Adipose tissue (tissue), 3 donors: ENCODE data around the gene ZNF180. TPM values are rescaled to one million over a fixed set of nuclear protein-coding genes. Genes with fewer than 3 reads are reported as not detected.
"Not testable (repeated sequence)": the region's sequence is repeated elsewhere in the genome, so short reads cannot be mapped to it uniquely, and the experiment has no call there.

Experiments used
- H3K27ac ChIP-seq: one replicate; pipeline ENCODE4 v1.5.1; 2013; ENCODE audit warnings: low read depth, low read length
- WGBS, 3 donors: extraction: QIAGEN DNeasy Blood & Tissue Kit; methylation state at CpG; one replicate each; pipeline ENCODE4 v1.1.7; 2013; 5-methylcytosine and 5-hydroxymethylcytosine counted together
- polyA plus RNA-seq, 3 donors: library from polyadenylated mRNA; stranded (reverse); fragments of 200-250 nt; gene quantifications; one replicate each; pipeline ENCODE4 v1.2.3, GENCODE V29; 2013
- donor health status: healthy with polysubstance abuse.
- donor health status: Bipolar disorder and iron deficiency.
- donor health status: healthy.

Gene ZNF180
- polyA plus RNA-seq = 1 to 10 TPM; 2.4 to 5.2 (median 2.8) TPM

DNA sequence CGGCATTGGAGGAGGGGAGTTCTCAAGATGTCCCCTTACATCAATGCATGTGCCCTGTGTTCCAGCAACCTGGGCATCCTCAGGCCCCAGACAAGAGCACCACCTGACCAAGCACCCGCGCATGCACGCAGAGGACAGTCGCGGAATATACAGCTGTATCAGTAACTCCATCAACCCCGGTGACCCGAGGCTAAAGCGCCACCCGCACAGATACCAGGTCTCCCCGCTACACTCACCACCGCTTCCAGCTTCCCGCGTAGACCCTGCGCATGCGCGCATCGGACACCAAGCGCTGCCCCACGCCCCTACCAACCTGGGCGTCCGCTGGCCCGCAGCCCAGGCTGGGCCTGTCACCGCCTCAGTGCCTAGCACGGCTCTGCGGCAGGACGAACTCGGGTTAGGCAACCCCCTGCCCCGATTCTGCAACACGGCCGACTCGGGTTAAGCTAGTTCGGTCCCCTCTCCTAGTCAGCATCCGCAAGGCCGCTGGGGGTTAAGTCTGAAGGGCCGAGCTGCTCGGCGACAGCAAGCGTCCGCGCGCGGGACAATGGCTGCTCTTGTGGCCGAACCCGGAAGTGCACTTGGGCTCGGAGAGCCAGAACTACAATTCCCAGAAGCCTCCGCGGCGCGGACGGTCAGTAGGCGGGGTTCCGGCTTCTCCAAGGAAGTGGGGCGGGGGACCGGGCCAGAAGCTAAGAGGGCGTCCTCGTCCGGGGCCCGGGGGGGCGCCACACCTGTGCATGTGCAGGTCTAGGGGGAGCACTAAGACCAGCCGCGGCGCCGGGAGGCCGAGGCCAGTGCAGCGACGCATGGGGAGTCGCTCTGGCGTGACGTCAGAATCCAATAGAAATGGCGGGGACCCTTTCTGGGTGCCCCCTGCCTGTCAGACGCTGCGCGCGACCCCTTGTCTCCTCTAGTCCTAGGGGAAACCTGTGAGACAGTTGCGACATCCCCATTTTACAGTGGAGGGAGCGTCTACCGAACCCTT, at the start of gene ZNF180:
ZNF180 (minus strand) TSS at position 561 of the 988 bp plus-strand sequence. CDS start 3,188 bp downstream, outside the sequence.
- 0 to 1% (median 1%) methylated on average over 78 of the region's 78 CpGs for WGBS, 3 donors
- no peak within 1 kb of the TSS for H3K27ac ChIP-seq

DNA sequence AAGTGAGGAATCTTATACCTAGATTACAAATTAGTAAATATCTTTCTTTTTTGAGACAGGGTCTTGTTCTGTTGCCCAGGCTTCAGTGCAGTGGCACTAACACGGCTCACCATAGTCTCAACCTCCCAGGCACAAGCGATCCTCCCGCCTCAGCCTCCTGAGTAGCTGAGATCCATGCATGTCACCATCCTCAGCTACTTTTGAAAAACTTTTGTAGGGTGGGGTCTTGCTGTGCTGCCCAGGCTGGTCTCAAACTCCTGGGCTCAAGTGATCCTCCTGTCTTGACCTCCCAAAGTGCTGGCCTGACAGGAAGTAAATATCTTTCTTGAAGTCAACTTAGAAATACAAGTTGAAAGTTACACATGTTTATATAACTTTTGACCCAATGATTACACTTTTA, 49.2 kb upstream of the ZNF180 start:
- H3K27ac ChIP-seq = no peak overlapping the region
- 89 to 98% (median 92%) methylated on average over 3 of the region's 3 CpGs for WGBS, 3 donors

DNA sequence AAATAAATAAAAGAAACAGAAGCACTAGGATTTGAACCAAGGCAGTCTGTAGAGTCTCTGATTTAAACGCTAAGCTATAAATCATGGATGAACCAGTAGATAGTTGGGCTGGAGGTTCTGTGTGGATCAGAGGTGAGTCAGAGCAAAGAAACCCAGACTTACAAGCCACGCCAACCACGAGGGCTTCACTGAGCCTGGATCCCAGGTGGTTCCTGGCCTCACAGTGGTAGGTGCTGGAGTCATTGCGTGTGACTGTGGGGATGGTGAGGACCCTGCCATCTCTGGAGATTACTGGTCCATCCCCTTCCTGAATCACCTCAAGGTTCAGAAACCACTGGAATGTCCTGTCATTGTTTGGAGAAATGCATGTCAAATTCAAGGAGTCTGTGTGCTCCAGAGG, 48.4 kb upstream of the ZNF180 start:
- no peak overlapping the region for H3K27ac ChIP-seq
- 74 to 80% (median 76%) methylated on average over 4 of the region's 4 CpGs for WGBS, 3 donors

DNA sequence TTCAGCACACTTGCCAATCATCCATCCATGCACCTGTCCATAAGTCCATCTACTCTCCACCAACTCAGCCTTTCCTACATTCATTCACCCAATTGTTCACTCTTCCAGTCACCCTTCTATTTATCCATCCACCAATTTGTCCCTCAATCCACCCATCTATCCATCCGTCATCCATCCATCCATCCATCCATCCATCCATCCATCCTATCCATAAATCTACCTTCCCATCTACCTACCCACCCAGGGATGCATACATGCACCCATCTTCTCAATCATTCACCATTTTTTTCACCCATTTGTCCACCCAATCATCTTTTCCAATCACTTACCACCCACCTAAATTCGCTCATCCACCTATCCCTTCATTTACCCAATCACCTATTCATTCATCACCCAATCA, 43.7 kb upstream of the ZNF180 start:
- H3K27ac ChIP-seq = no peak overlapping the region
- WGBS, 3 donors = 53 to 76% (median 63%) methylated on average over 2 of the region's 2 CpGs

DNA sequence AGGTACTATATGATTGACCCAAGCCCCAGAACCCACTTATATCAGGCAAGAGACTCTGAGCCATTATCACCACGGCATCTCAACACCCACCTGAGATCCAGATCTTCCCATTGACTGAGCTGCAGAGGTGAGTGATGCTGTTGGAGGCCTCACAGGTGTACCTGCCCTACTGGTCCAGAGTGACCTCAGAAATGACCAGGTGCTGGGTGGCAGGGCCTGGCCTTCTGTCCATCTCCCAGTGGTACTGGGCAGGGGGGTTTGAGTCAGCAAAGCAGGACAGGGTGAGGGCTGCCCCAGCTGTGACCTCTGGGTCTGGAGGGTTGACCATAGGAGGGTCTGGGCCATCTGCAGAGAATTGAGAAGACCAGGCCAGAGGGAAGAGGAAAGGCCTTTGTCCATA, 42.3 kb upstream of the ZNF180 start:
- no peak overlapping the region for H3K27ac ChIP-seq
- 0 to 2% (median 0%) methylated on average over 1 of the region's 1 CpG for WGBS, 3 donors

DNA sequence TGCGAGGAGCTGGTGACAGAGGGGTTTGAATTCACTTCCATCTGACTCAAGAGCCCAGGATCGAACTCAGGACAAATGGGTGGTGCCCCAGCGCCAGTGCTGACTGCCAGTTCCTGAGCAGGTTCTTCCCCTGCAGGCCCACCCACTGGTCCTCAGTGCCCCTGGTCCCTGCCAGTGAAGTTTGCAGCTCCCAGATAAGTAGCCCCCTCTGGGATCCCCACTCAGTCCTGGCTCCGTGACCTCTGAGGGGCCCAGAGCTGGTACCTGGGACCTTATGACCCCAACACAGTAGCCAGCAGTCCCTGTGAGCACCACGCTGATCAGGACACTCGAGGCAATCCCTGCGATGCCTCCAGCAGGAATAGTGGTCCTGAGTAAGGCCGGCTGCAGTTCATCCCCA, 40.4 kb upstream of the ZNF180 start:
- H3K27ac ChIP-seq = no peak overlapping the region
- 73 to 78% (median 77%) methylated on average over 8 of the region's 8 CpGs for WGBS, 3 donors

DNA sequence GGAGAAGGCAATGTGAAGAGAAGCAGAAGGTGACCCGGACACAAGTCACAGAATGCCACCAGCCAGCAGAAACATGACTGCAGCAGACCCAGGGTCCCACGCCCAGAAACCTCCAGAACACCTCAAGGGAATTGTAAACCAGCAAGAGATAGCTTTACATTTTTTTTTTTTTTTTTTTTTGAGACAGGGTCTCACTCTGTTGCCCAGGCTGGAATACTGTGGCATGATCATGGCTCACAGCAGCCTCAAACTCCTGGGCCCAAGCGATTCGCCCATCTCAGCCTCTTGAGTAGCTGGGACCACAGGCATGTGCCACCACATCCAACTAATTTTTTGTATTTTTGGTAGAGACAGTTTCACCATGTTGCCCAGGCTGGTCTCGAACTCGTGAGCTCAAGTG, 39.7 kb upstream of the ZNF180 start:
- H3K27ac ChIP-seq = no peak overlapping the region
- WGBS, 3 donors = 62 to 87% (median 76%) methylated on average over 6 of the region's 6 CpGs

DNA sequence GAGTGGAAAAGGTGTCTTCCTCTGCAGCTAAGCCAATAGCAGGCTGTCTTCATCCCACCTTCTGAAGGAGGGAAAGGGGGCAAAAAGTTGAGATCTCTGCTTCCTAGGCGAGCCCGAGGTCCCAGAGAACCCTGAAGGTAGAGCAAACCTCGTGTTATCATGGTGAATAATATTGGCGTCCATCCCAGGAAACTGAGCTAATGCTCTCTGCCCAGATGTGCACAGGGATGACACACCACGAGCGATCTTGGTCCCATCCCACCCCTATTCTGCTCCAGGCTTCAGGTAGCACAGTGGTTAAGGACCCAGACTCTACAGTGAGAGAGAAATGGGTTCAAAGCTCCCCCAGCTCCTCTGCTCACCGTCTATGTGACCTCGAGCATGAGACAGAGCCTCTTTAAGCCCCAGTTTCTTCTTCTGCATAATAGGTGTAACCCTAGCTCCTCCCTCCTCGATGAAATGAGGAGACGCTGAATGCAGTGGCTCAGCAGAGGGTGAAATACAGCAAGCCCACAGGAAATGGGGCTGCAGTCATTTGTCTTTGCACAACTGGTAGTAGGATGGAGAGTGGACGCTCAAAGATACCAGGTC, 39.0 kb upstream of the ZNF180 start:
- 53 to 73% (median 65%) methylated on average over 11 of the region's 11 CpGs for WGBS, 3 donors
- H3K27ac ChIP-seq = no peak overlapping the region

DNA sequence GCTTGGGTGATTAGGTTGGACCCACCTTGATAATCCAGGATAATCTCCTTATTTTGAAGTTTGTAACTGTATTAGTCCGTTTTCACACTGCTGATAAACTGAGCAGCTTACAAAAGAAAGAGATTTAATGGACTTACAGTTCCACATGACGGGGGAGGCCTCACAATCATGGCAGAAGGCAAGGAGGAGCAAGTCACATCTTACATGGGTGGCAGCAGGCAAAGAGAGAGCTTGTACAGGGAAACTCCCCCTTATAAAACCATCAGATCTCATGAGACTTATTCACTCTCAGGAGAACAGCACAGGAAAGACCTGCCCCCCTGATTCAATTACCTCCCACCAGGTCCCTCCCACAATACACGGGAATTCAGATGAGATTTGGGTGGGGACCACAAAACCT, 35.0 kb upstream of the ZNF180 start:
- not testable (repeated sequence) for H3K27ac ChIP-seq
- WGBS, 3 donors = 45 to 62% (median 59%) methylated on average over 3 of the region's 3 CpGs

DNA sequence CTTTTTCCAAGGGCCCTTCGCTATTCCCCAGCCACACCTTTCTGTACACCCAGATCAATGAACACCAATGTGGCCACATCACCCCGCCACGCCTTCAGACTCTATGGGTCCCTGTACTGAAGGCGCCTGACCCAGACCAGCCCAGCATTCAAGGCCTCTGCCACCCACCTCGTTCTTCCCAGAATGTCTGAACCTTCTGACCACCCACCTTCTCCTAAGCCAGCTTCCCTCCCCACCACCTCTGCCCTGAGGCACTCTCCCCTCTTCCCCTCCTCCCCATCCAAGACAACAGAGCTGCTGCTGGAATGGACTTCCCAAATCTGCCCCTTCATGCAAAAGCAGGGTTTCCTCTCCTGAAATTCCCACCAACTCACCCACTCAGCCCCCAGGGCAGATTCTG, 32.5 kb upstream of the ZNF180 start:
- no peak overlapping the region for H3K27ac ChIP-seq
- WGBS, 3 donors = 72 to 84% (median 76%) methylated on average over 5 of the region's 5 CpGs

DNA sequence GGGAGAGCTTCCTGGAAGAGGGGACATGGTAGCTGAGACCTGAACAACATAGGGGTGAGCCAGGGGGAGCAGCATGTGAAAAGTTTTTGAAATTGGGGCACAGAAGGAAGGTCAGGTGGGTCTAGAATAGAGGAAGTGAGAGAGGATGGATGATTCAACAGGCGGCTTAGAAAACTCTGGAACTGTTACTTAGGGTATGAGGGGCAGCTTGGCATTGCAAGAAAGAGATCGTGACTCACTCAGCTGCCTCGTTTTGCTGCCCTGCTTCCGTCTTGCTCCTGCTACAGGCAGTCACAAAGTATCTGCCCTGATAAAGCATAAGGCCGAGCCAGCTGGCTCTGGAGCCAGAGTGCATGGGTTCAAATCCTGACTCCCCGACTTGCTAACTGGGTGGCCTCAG, 30.5 kb upstream of the ZNF180 start:
- WGBS, 3 donors = 68 to 72% (median 68%) methylated on average over 6 of the region's 6 CpGs
- no peak overlapping the region for H3K27ac ChIP-seq

DNA sequence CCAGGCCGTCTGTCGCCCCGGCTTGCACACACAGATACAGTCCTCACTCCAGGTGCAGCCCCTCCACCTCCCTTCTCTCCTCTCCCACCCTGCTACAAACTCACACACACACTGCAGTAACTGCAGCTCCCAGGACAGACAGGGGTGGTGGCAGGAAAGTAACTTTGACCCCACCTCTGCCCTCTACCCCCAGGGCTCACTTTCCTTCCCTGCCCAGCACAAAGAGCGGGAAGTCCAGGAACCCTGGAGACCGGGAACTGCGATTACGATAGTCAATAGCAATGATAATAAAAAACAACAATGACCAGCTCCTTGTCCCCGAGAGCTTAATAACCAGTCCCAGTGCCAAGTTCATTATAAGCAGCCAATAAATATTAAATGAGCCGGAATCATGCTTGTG, 29.2 kb upstream of the ZNF180 start, which contains the start of gene CEACAM20:
CEACAM20 (minus strand) TSS at position 140 of the 400 bp plus-strand sequence. CDS start 166 bp downstream, outside the sequence.
- WGBS, 3 donors = 62 to 74% (median 64%) methylated on average over 9 of the region's 9 CpGs
- H3K27ac ChIP-seq = no peak within 1 kb of the TSS

DNA sequence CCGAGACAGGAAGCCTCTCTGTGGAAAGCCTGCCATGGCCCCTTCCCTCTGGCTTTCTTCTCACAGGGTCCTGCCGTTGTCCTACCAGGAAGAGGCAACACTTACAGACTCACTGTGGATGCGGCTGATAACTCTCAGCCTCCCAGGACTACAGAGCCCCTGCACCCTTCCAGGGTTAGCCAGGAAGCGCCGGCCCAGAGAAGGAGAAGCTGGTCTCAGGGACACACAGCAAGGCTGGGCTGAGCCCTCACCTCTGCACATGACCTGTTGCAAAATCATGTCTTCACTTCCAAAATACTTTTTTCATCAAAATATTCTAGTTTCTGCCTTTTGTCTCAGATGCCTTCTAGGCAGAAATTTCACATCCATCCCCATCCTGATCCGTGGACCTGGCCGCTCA, 27.2 kb upstream of the ZNF180 start:
- WGBS, 3 donors = 75 to 89% (median 82%) methylated on average over 7 of the region's 7 CpGs
- no peak overlapping the region for H3K27ac ChIP-seq

DNA sequence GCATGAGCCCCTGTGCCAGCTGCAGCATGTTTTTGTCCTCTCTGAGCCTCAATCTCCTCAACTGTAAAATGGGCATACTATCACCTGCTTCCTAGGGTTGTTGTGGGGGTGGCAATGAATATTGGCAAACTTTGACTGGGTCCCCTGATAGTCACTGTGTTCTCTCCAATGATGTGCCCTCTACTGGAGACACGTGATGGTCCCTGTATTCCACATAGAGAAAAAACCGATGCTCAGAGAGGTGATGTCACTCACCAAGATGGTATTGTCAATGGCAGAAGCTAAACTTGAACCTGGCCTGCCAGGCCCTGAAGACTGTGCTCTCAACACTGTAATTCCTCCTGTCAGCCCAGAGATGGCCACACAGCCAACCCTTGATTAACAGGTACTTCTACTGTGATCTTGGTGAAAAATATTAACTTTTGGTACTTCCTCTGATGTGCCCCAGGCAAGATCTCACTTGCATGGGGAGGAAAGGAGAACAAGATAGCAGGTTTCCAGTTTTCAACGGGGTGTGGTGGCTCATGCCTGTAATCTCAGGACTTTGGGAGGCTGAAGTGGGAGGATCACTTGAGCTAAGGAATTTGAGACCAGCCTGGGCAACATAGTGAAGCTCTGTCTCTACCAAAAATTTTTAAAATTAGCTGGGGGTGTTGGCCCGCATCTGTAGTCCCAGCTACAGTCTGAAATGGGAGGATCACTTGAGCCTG, 25.6 kb upstream of the ZNF180 start:
- no peak overlapping the region for H3K27ac ChIP-seq
- 28 to 59% (median 54%) methylated on average over 4 of the region's 4 CpGs for WGBS, 3 donors

DNA sequence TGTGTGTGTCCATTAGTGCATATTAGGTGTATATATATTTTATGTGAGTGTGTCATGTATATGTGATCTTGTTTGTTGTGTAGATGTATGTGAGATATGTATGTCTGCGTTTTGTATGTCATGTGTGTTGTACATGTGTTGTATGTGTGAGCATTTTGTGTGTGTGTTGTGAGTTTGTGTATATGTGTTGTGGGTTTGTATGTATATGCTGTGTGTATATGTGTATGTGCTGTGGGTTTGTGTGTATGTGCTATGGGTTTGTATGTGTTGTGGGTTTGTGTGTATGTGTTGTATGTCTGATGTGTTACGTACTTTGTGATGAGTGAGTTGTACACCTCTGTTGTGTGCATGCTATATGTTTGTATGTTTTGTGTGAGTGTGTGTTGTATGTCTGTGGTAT, 21.0 kb upstream of the ZNF180 start:
- WGBS, 3 donors = 88 to 96% (median 89%) methylated on average over 2 of the region's 2 CpGs

DNA sequence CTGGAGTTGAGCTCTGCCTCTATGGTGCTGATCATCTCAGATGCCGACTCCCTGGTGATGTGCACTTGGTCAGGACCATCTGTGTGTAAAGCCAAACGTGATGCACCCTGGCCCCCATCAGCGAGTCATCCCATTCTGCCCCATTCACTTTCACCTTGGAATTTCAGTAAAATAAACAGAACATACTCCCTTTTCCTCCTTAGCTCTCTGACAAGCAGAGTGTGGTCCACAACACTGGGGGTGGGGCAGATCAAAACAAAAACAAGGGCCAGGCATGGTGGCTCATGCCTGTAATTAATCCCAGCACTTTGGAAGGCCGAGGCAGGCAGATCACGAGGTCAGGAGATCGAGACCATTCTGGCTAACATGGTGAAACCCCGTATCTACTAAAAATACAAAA, 16.8 kb upstream of the ZNF180 start:
- 68 to 77% (median 74%) methylated on average over 7 of the region's 7 CpGs for WGBS, 3 donors
- H3K27ac ChIP-seq = no peak overlapping the region

More for the DNA sequence above, 21.0 kb upstream of the ZNF180 start:
- H3K27ac ChIP-seq = no peak overlapping the region

DNA sequence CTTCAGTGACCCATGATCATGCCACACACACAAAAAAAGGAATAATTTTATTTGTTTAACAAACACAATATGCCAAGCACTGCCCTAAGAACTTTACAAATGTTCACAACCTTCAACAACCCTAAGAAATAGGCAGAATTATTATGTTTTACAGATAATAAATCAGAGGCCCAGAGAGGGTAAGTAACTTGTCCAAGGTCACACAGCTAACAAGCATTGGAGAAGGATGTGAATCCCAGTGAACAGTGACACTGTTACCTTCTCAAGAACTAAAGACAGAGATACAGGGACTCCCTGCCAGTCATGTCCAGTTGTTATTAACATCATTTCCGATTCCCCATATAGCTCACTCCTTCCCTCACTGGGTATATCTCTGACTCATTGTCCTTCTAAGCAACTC, 15.6 kb upstream of the ZNF180 start:
- H3K27ac ChIP-seq = no peak overlapping the region
- 86 to 94% (median 93%) methylated on average over 1 of the region's 1 CpG for WGBS, 3 donors

DNA sequence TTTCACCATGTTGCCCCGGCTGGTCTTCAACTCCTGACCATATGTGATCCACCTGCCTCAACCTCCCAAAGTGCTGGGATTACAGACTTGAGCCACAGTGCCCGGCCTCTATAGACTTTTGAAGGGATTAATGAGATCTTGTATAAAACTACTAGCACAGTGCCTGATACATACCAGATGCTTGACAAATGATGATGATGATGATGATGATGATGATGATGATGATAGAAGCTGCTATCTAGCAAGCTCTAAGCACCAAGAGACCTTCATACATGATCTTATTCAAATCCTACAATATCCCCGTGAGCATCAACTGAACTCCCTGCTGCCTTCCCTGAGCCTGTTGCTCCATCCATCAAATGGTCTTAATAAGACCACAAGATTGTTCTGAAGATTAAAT, 14.7 kb upstream of the ZNF180 start:
- no peak overlapping the region for H3K27ac ChIP-seq
- 68 to 85% (median 81%) methylated on average over 3 of the region's 3 CpGs for WGBS, 3 donors
